Sigmoid colon (tissue), 3 donors: ENCODE measurements around the gene KRTAP12-4.

Experiments
- CTCF ChIP-seq, 4 experiments: fragments of 450-650 bp in 3 of 4; fragments of 200-600 bp in 1 of 4; IDR thresholded peaks; one replicate each; pipeline ENCODE4 v1.5.1; 2016 to 2019; ENCODE audit warnings: antibody characterized with exemption in 4 of 4, mild to moderate bottlenecking in 3 of 4, moderate library complexity in 2 of 4
- POLR2A ChIP-seq, 2 donors: fragments of 450-650 bp; IDR thresholded peaks; one replicate each; pipeline ENCODE4 v1.6.1; 2016; ENCODE audit warnings: antibody characterized with exemption in 2 of 2, mild to moderate bottlenecking in 2 of 2, moderate library complexity in 2 of 2

GRCh38 chr21:44636209-44637017, 18.0 kb downstream of the KRTAP12-4 start:
- TF ChIP-seq POLR2A (IDR thresholded peaks at IDR 0.05): no peak
- no peak for TF ChIP-seq CTCF (IDR thresholded peaks at IDR 0.05)
